ENCODE measurements around the gene KCNIP1.

DNA sequence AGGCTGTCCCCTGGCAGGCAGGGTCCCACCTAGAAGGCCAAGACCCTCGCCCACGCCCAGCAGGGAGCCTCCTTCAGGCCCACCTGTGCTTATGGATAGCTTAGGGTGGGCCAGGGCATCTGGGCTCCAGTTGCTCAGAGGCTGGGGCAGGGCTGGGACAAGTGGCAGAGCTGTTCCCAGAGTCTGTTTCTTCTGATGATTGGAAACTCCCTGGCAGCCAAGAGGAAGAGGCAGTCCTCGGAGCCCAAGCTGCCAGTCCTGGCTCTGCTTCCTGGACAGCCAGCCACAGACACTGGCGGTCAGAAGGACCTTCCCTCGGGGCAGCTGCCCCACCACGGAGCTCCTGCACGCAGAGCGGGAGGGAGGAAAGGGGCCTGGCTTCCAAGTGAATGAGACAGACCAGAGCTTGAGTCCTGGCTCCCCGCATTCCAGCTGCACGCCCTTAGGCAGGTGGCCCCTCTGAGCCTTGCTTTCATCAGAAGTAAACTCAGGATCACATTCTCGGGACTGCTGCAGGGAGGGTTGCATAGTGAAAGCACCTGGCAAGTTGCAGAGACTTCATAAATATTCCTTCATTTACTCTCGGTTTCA, 241.8 kb downstream of the KCNIP1 start:
- TF ChIP-seq CTCF (IDR thresholded peaks at IDR 0.05), result no peak
- TF ChIP-seq, protein P1, sequence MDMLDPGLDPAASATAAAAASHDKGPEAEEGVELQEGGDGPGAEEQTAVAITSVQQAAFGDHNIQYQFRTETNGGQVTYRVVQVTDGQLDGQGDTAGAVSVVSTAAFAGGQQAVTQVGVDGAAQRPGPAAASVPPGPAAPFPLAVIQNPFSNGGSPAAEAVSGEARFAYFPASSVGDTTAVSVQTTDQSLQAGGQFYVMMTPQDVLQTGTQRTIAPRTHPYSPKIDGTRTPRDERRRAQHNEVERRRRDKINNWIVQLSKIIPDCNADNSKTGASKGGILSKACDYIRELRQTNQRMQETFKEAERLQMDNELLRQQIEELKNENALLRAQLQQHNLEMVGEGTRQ (IDR thresholded peaks at IDR 0.05), result no peak
- no peak for TF ChIP-seq POLR2AphosphoS2 (conservative IDR thresholded peaks at IDR 0.05; ENCODE audit: low read length)
- TF ChIP-seq POLR2A (IDR thresholded peaks at IDR 0.05; ENCODE audit: low read length), result no peak
- no peak for TF ChIP-seq REST (IDR thresholded peaks at IDR 0.05)
